ENCODE data around the gene MACROD2.

The MACROD2 gene

DNA sequence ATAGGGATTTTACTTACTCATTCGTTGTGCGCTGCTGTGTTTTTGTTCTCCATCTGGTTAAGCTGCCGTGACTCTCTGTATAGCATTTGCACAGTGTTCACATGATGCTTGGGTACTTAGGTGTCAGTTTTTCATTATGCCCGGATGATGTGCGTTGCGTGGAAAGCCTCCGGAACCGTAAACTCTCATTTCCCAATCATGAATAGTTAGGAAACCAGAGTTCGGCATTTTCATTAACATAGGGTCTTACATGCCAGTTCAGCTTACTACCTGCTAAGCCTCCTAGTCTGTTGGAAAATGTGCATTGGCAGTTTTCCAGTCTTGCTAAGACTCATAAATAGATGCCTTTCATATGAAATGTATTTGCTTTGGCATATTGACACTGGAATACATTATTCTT, 825.5 kb downstream of the MACROD2 start:
- no peak for ATAC-seq
- TF ChIP-seq BACH2 (CRISPR knock-in tag; IDR thresholded peaks at IDR 0.05; ENCODE audit: borderline replicate concordance) (no peak), CSDC2 (CRISPR knock-in tag; IDR thresholded peaks at IDR 0.05) (no peak), TOX (CRISPR knock-in tag; IDR thresholded peaks at IDR 0.05; ENCODE audit: borderline replicate concordance) (no peak), ZFP30 (CRISPR knock-in tag; IDR thresholded peaks at IDR 0.05) (no peak), ZNF565 (CRISPR knock-in tag; conservative IDR thresholded peaks at IDR 0.05; ENCODE audit: low read depth) (no peak), ZC3H10 (CRISPR knock-in tag; IDR thresholded peaks at IDR 0.05) (no peak), PPARA (CRISPR knock-in tag; IDR thresholded peaks at IDR 0.05; ENCODE audit: borderline replicate concordance) (no peak), SNAI2 (CRISPR knock-in tag; IDR thresholded peaks at IDR 0.05) (no peak), RARB (CRISPR knock-in tag; IDR thresholded peaks at IDR 0.05) (no peak), ZNF8 (CRISPR knock-in tag; IDR thresholded peaks at IDR 0.05) (no peak), ZNF70 (CRISPR knock-in tag; IDR thresholded peaks at IDR 0.05) (no peak)
- TF ChIP-seq, protein P1, sequence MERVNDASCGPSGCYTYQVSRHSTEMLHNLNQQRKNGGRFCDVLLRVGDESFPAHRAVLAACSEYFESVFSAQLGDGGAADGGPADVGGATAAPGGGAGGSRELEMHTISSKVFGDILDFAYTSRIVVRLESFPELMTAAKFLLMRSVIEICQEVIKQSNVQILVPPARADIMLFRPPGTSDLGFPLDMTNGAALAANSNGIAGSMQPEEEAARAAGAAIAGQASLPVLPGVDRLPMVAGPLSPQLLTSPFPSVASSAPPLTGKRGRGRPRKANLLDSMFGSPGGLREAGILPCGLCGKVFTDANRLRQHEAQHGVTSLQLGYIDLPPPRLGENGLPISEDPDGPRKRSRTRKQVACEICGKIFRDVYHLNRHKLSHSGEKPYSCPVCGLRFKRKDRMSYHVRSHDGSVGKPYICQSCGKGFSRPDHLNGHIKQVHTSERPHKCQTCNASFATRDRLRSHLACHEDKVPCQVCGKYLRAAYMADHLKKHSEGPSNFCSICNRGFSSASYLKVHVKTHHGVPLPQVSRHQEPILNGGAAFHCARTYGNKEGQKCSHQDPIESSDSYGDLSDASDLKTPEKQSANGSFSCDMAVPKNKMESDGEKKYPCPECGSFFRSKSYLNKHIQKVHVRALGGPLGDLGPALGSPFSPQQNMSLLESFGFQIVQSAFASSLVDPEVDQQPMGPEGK (CRISPR knock-in tag; IDR thresholded peaks at IDR 0.05; ENCODE audit: borderline replicate concordance): no peak

DNA sequence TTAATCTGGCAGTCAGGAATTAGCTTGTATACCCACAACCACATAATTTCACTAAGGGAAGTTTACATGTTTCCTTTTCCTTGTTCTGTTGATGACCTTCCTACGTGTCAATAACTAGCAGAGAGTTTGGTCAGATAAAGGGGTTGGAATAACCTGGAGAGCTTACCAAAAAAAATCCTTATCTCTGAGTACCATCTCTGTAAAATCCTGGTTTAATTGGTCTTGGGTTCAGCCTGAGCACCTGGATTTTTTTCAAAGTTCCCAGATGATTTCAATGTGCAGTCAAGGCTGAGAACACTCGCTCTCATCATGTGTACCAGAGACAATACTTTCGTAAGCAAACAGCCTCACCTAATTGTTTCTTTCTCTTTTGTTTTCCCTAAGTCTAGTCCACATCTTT, 825.9 kb downstream of the MACROD2 start:
- no peak for ATAC-seq
- TF ChIP-seq, protein P2, sequence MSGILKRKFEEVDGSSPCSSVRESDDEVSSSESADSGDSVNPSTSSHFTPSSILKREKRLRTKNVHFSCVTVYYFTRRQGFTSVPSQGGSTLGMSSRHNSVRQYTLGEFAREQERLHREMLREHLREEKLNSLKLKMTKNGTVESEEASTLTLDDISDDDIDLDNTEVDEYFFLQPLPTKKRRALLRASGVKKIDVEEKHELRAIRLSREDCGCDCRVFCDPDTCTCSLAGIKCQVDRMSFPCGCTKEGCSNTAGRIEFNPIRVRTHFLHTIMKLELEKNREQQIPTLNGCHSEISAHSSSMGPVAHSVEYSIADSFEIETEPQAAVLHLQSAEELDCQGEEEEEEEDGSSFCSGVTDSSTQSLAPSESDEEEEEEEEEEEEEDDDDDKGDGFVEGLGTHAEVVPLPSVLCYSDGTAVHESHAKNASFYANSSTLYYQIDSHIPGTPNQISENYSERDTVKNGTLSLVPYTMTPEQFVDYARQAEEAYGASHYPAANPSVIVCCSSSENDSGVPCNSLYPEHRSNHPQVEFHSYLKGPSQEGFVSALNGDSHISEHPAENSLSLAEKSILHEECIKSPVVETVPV (CRISPR knock-in tag; IDR thresholded peaks at IDR 0.05): no peak
- TF ChIP-seq CREB5 (CRISPR knock-in tag; IDR thresholded peaks at IDR 0.05; ENCODE audit: low read depth): no peak
- no peak for TF ChIP-seq TCF4 (CRISPR knock-in tag; IDR thresholded peaks at IDR 0.05; ENCODE audit: borderline replicate concordance)
- TF ChIP-seq ARNTL (CRISPR knock-in tag; IDR thresholded peaks at IDR 0.05; ENCODE audit: borderline replicate concordance, low read depth): no peak
- TF ChIP-seq, protein P1 (CRISPR knock-in tag; IDR thresholded peaks at IDR 0.05; ENCODE audit: borderline replicate concordance): no peak
- no peak for TF ChIP-seq PPARA (CRISPR knock-in tag; IDR thresholded peaks at IDR 0.05; ENCODE audit: borderline replicate concordance)
- TF ChIP-seq SNAI2 (CRISPR knock-in tag; IDR thresholded peaks at IDR 0.05): no peak
- no peak for TF ChIP-seq BACH2 (CRISPR knock-in tag; IDR thresholded peaks at IDR 0.05; ENCODE audit: borderline replicate concordance)
- TF ChIP-seq, protein P3, sequence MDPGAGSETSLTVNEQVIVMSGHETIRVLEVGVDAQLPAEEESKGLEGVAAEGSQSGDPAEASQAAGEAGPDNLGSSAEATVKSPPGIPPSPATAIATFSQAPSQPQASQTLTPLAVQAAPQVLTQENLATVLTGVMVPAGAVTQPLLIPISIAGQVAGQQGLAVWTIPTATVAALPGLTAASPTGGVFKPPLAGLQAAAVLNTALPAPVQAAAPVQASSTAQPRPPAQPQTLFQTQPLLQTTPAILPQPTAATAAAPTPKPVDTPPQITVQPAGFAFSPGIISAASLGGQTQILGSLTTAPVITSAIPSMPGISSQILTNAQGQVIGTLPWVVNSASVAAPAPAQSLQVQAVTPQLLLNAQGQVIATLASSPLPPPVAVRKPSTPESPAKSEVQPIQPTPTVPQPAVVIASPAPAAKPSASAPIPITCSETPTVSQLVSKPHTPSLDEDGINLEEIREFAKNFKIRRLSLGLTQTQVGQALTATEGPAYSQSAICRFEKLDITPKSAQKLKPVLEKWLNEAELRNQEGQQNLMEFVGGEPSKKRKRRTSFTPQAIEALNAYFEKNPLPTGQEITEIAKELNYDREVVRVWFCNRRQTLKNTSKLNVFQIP (CRISPR knock-in tag; IDR thresholded peaks at IDR 0.05; ENCODE audit: borderline replicate concordance, low read depth): no peak
- TF ChIP-seq ZNF565 (CRISPR knock-in tag; conservative IDR thresholded peaks at IDR 0.05; ENCODE audit: low read depth): no peak
- no peak for TF ChIP-seq ZNF8 (CRISPR knock-in tag; IDR thresholded peaks at IDR 0.05)
- no peak for TF ChIP-seq TOX (CRISPR knock-in tag; IDR thresholded peaks at IDR 0.05; ENCODE audit: borderline replicate concordance)
- TF ChIP-seq GLIS3 (CRISPR knock-in tag; IDR thresholded peaks at IDR 0.05): no peak
- TF ChIP-seq ZFP30 (CRISPR knock-in tag; IDR thresholded peaks at IDR 0.05): no peak
- TF ChIP-seq ESRRG (CRISPR knock-in tag; IDR thresholded peaks at IDR 0.05): no peak
- no peak for TF ChIP-seq TSHZ2 (CRISPR knock-in tag; IDR thresholded peaks at IDR 0.05)
- TF ChIP-seq ZFP3 (CRISPR knock-in tag; IDR thresholded peaks at IDR 0.05): no peak
- TF ChIP-seq CSDC2 (CRISPR knock-in tag; IDR thresholded peaks at IDR 0.05): no peak
